Activated CD4-positive, alpha-beta T cell treated with anti-CD3 and anti-CD28 coated beads for 1 hour (primary cell): ENCODE data around the gene GLRA1.
"Not testable (repeated sequence)": the region's sequence is repeated elsewhere in the genome, so short reads cannot be mapped to it uniquely, and the experiment has no call there.

Source experiments
- DNase-seq: peaks from one replicate; pipeline ENCODE4 v3.0.0-alpha.2; 2020

GLRA1 gene

DNA sequence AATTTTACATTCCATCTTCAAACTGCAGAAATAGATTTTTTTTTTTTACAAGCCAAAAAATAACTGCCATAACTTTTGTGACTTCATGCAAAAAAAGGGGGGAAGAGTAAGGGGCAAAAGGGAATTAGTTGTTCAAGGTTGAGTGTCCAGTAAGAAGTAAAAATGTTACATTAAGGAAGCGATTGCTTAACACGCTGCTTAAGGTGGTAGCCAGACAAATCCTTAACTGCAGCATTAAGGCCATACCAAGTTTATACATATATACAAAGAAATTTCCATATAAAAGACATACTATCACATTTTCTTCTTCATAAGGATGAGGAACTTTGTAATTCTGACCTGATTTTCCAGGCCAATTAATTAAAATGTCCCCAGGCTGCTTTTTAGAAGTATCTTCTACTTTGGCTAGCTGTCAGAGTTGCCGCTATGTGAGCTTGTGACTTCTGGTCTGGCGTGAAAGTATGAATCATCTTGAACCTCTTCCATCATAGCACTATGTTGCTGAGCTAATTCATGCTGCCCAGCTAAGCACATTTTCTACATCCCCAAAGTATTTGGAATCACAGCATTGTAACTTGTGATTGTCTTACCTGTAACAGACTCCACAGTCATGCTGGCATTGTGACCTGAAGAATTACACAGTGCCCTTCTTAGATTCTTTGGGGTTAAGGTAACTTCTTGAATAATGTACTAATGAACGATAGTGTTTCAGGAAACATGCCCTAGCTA lies 112.9 kb downstream of the GLRA1 start:
- no peak for DNase-seq

DNA sequence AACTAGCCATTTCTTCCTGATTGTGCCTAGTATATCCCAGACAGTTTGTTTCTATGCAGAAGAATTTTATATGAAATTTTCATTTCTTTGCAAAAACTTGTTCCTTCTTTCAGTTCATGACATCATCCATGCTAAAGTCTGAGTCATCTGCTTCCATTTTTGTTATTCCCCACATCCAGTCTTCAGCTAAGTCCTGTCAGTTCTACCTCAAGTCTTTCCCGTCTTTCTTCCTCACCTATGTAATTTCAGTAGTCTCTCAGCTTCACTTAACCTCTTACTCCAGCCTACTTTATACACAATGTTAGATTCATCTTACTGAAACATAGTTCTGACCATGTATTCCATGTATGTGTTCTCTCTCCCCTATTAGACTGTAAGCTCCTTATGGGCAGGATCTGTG lies 113.8 kb downstream of the GLRA1 start:
- DNase-seq, result no peak

DNA sequence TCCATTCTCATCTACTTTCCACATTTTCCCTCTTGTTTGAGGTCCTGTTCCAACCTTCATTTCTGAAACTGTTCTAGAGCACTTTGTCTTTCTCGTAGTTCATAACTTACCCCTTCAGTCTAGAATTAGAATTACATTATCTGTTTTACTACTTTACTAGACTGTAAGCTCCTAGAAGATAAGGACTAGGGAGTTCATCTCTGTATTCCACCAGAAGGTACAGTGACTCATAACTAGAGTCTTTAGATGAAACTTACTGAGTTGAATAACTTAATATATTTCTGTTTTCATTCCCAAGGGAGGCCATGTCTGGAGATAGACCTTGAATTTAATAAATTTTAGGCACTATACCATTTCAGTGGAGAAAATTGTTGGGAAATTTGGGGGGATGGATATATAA lies 114.2 kb downstream of the GLRA1 start:
- no peak for DNase-seq

DNA sequence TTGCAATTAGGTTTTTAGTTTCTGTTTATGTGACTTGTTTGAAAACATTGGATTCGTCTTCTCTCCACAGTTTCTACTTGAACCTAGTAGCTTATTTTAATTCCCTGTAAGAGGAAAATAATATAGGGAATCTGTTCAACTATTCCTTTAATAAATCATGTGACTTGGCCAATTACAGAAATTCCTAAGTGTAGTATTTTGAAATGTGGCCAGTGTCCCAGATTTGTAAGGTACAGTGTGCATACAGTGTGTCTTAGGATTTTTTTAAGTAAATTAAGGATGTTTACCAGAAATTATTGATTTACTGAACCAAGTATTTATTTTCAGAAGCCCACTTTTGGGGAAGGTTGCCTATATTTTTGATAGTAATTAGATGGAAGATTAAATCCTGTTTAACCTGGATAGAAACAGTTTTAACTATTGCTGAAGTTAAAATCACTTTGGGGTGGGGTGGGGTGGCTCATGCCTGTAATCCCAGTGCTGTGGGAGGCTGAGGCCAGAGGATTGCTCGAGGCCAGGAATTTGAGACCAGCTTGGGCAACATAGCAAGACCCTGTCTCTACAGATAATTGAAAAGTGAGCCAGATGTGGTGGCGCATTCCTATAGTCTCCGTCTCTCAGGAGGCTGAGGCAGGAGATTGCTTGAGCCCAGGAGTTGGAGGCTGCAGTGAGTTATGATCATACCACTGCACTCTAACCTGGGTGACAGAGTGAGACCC lies 116.0 kb downstream of the GLRA1 start:
- DNase-seq, result no peak

DNA sequence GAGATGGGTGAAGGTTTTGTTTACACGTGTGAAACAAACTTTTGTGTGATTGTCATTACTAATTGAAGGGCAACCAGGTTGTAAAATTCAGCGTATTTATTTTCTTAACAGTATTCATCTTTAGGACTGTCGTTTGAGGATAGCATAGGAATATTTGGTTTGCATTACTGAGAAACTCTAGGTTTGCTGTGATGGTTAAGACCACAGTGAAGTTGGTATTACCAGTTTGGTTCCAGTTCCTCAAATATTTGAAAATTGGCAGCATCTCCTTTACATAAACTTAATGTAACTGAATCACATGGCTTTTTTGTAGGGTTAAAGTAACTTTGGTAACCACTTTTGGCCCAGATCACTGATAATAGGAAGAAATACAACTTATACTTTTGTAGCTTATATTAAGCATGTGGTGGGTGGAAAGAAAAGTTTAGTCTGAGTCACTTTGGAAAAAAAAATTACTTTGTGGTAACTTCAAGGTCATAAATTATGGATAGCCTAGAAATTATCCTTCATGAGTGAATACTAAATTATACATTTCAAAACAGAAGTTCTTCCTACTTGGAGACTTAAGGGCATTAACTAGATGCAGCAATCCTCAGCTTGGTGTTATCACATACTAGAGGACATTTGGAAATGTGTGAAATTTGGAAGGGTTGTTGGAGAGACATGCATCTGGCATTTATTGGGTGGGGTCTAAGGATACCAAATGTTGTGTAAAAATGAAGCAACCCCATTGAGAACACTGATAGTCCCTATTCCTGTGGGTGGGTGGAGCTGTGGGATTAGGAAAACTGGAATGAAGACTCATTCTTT lies 119.0 kb downstream of the GLRA1 start:
- no peak for DNase-seq

DNA sequence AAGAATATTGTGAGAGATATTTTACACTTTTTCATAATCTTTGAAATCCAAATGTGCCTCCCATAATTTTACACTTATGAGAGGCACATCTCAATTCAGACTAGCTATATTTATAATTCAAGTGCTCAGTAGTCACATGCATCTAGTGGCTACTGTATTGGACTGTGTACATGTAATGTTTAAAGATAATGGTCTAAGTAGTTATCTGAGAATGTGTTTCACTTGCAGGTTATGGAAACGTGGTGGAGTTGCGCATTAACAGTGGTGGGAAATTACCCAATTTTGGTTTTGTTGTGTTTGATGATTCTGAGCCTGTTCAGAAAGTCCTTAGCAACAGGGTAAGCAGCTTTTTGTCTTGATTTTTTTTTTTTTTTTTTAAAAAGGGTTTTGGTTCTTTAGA lies 124.1 kb downstream of the GLRA1 start:
- DNase-seq, result no peak

DNA sequence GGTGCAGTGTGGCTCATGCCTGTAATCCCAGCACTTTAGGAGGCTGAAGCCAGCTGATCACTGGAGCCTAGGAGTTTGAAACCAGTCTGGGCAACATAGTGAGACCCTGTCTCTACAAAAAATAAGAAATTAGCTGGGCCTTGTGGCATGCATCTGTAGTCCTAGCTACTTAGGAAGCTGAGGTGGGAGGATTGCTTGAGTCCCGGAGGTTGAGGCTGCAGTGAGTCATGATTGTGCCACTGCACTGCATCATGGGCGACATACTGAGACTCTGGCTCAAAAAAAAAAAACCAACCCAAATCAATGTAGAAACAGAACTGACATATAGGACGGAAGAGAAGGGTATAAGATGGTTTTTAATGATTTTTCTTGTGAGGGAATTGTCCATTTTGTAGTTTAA lies 125.2 kb downstream of the GLRA1 start:
- DNase-seq, result no peak

DNA sequence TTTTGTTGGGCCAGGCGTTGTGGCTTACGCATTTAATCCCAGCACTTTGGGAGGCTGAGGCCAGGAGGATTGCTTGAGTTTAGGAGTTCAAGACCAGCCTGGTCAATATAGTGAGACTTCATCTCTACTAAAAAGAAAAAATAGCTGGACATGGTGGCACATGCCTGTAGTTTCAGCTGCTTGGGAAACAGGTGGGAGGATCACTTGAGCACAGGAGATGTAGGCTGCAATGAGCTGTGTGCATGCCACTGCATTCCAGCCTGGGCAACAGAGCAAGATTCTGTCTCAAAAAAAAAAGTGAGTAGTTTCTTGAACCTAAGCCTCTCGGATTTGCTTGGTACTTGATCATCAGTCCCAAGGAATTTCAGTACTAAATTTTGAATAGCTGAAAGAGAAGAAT lies 126.0 kb downstream of the GLRA1 start:
- no peak for DNase-seq

DNA sequence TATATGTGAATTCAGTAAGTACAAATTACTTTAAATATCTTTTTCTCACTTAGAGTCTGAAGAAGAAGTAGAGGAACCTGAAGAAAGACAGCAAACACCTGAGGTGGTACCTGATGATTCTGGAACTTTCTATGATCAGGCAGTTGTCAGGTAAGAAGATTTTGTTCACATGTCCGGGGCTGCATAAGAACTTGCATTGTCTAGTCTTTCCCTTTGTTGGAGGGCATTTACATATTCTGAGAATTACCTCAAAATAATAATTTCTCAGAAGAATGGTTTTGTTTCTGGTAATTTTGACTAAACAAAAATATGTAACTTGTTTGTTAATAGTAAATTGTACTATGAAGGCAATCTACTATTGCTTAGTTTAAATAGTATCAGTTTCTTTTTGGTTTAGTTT lies 129.2 kb downstream of the GLRA1 start:
- no peak for DNase-seq

DNA sequence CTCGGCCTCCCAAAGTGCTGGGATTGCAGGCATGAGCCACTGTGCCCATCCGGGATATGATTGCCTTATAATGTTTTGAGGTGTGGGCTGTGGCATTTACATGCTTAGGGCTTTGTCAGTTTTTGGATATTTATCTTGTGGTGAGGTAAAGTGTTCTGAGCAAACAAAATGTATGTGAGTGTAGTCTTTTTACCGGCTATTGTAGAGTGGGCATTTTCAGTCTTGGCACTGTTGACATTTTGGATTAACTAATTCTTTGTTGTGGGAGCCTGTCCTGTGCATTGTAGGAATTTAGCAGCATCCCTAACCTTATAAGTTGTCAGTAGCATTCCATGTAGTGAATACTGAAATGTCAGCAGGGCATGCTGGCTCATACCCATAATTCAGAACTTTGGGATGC lies 131.3 kb downstream of the GLRA1 start:
- no peak for DNase-seq

DNA sequence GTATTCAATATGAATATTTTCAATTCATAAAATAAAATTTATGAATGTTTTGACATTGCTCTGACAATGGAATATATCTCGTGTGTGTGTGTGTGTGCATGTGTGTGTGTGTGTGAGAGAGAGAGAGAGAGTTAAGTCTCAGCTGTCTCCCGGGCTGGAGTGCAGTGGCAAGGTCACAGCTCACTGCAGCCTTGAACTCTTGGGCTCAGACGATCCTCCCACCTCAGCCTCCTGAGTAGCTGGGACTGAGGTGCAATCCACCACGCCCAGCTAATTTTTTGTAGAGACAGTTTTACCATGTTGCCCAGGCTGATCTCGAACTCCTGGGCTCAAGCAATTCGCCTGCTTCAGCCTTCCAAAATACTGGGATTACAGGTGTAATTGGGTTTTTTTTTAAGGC lies 136.8 kb downstream of the GLRA1 start:
- DNase-seq, result no peak

DNA sequence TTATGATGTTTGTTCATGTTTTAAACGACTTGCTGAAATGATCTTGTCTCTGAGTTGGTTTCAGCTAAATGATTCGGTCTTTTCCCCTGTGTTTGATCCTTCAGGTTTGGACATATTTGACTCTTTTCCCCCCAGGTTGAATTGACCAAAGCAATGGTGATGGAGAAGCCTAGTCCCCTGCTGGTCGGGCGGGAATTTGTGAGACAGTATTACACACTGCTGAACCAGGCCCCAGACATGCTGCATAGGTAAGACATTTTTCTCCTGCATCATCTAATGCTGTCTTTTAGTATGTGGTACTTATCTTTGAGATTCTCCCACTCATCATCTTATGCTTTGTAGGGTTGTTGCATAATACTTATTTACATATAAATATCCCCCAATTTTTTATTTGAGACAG lies 138.2 kb downstream of the GLRA1 start:
- DNase-seq, result no peak

DNA sequence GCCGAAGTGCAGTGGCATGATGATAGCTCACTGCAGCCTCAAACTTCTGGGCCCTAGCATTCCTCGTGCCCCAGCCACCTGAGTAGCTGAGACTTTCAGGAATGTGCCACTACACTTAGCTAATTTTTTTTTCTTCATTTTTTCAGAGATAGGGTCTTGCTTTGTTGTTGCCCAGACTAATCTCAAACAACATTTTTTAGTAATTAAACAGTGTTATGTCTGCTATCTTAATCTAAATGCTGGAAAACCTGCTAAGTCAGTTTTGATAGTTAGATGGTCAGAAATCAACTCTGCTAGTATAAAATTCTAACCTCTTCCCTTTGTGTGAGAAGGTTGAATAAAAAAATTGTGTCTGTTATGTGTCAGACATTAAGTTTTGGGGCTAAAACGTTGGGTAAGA lies 140.5 kb downstream of the GLRA1 start:
- no peak for DNase-seq

DNA sequence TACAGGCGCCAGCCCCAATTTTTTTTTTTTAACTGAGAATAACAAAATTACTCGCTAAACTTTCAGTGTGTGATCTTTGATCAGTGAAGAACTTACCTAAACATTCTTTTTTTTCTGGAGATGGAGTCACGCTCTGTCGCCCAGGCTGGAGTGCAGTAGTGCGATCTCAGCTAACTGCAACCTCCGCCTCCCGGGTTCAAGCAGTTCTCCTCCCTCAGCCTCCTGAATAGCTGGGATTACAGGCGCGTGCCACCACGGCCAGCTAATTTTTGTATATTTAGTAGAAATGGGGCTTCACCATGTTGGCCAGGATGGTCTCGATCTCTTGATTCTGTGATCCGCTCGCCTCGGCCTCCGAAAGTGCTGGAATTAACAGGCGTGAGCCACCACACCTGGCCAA lies 141.0 kb downstream of the GLRA1 start:
- DNase-seq, result not testable (repeated sequence)

DNA sequence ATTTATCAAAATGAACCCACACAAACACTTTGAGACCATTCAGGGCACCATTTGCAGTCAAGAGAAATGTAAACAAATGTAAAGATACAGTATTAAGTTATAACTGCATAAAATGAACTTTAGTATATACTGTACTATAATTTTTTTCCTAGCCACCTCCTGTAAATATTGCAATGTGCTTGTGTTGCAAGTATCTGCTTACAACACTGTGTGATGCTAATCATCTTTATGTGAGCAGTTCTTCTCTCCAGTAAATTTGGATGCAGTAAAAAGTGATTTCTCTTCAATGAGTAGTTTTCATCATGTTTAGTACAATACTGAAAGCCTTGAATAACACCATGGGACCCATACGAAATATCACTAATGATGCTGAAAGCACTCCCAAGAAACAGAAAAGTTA lies 143.4 kb downstream of the GLRA1 start:
- no peak for DNase-seq

DNA sequence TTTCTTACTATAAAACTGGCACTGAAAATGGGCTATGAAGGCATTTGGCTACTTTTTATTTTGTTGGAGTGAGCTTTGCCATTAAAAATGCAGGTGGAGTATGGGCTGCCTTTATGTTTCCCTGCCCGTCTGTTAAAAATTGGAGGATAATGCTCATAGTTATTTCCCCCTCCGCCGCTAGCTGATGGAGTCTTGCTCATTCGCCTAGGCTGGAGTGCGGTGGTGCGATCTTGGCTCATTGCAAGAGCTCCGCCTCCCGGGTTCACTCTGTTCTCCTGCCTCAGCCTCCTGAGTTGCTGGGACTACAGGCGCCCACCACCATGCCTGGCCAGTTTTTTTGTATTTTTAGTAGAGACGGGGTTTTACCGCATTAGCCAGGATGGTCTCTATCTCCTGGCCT lies 144.3 kb downstream of the GLRA1 start:
- no peak for DNase-seq

DNA sequence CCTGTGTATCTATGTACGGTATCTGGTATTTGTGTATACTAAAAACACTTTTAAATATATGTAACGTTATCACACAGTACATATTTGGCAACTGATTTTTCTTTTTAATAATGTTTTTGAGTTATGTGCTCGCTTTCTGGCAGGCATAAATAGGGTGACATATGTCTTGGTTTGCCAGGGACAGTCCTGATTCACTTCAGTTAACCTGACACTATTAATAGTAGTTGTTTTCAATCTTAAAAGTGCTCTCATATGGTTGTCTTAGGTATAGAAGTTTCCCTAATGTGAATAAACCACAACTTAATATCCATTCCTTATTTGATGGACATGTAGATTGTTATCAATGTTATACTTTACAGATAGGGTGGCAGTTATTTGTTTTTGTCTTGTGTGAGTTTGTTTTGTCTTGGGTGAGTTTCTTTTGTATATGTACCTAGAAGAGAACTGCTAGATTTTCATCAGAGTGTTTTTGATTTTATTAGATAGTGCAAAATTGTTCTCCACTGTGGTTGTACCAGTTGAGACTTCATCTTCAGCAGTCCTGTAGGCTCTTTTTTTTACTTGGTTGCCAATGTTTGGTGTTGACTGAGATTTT lies 145.0 kb downstream of the GLRA1 start:
- DNase-seq, result no peak

DNA sequence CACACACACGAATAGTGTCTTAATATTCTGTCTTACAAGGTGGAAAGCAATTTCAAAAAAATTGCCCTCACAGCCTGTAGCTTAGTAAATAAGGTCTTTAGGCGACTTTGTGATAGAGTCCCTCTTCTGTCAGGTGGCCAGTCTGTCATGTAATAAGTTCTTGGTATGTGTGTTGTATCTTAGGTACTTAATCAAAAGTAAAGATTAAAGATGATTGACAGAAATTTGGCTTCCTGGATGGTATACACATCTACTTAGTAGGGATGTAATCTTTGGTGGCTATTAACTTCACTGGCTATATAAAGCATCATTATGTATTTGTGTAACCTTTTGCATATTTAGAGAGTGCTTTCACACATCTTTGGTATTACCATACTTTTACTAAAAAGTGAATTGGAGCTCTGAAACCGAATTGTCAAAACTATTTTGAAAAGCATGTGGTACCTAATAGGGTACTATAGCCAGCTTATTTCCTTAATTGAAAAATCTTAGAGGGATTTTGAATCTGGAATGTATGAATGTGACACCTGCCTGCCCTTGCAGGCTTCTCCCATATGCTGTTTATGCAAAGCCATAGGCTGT lies 149.5 kb downstream of the GLRA1 start:
- no peak for DNase-seq

DNA sequence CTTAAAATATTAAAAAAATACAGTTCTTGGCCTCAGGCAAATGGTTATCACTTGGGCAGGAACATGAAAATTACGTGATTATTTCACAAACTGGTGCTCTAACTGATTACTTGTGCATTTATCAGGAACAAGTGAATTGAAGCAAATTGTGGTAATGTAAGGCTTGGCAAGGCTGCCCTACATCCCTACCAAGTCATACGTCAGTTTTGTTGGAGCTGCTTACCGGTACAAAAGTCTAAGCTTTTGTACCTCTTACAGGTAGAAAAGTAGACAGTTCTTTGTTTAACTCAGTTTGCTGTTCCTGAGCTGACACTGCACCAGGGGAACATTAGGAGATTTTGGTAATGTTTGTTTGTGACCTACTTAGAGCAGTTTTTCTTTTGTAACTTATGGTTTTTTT lies 150.7 kb downstream of the GLRA1 start:
- DNase-seq, result no peak

DNA sequence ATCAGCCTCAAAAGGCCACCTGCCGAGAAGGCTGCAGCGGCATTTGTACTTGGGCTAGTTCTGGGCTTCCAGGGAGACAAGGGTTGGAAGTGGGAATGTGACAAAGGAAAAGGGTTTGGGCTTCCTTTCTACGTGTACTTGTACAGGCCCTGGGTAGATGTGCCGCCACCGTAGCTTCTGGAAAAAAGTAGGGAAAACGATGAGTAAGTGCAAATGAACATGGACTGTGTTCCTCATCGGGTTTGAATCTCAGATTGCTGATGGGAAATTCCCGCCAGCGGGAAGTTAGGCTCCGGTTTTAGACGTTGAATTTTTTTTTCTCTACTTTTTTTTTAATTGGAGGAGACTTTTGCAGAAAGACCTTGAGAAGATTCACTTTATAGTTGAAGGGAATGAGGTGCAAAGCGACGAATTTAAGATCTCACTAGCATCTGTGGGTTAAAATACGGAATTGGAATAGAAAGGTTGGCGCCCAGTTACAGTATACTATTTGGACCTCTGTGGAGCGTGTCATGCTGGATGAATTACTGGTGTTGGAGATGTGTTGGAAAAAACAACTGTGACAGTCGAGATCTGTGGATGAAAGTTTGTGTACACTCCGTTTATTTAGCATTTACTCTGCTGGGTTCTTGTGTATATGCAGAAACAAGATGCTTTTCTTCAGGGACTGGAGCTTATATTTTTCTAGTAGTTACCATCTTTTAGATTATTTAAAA lies 151.6 kb downstream of the GLRA1 start:
- DNase-seq, result no peak
